ENCODE measurements around the gene JARID2.

- no peak for TF ChIP-seq POLR2A (IDR thresholded peaks at IDR 0.05)
- no peak for TF ChIP-seq CTCF (IDR thresholded peaks at IDR 0.05)
Measured at GRCh38 chr6:15339081-15339480, 93.2 kb downstream of the JARID2 start.

Data from thyroid gland (tissue), 4 donors.